MCF 10A (cell line): ENCODE measurements around the gene LCOR. TPM values are rescaled to one million over a fixed set of nuclear protein-coding genes. Genes with fewer than 3 reads are reported as not detected.
"Not testable (repeated sequence)": the region's sequence is repeated elsewhere in the genome, so short reads cannot be mapped to it uniquely, and the experiment has no call there.

Source experiments
- BruUV-seq: library from RNA; stranded (reverse); fragments of 400-500 nt; replicated peaks from 2 replicates; lab custom pipeline; 2021; lab: Mats Ljungman, UMichigan
- CTCF ChIA-PET: fragments of 300-600 bp; sonication (Branson Sonifier 250); formaldehyde crosslinking; extraction: SDS; loops from one replicate; lab custom pipeline; 2021; ENCODE audit warnings: antibody characterized with exemption, inconsistent platforms; lab: Yijun Ruan, JAX
- POLR2A ChIA-PET: fragments of 300-600, 350-650 bp; sonication (Branson Sonifier 250); formaldehyde crosslinking; extraction: SDS; loops from one replicate; lab custom pipeline; 2020; ENCODE audit warnings: antibody characterized with exemption, inconsistent platforms; lab: Yijun Ruan, JAX
- DNase-seq: peaks from one replicate; pipeline ENCODE4 v3.0.0-alpha.2; 2018; ENCODE audit not compliant: unreplicated experiment
- H3K27ac Mint-ChIP-seq: one replicate; pipeline ENCODE4 v1.8.0; 2022; ENCODE audit warnings: mild to moderate bottlenecking, low read depth, mixed read lengths; ENCODE audit not compliant: unreplicated experiment
- H3K27me3 Mint-ChIP-seq: one replicate; pipeline ENCODE4 v1.8.0; 2022; ENCODE audit warnings: mixed read lengths; ENCODE audit not compliant: insufficient read depth, unreplicated experiment
- H3K36me3 Mint-ChIP-seq: one replicate; pipeline ENCODE4 v1.8.0; 2022; ENCODE audit warnings: mild to moderate bottlenecking, moderate library complexity, mixed read lengths; ENCODE audit not compliant: insufficient read depth, unreplicated experiment
- H3K4me1 Mint-ChIP-seq: one replicate; pipeline ENCODE4 v1.8.0; 2022; ENCODE audit warnings: mixed read lengths; ENCODE audit not compliant: insufficient read depth, unreplicated experiment
- H3K4me3 Mint-ChIP-seq: one replicate; pipeline ENCODE4 v1.8.0; 2022; ENCODE audit warnings: mild to moderate bottlenecking, moderate library complexity, mixed read lengths; ENCODE audit not compliant: unreplicated experiment
- H3K9me3 Mint-ChIP-seq: one replicate; pipeline ENCODE4 v1.8.0; 2022; ENCODE audit warnings: mixed read lengths; ENCODE audit not compliant: unreplicated experiment
- CTCF ChIP-seq: fragments of 200-600 bp; IDR thresholded peaks from one replicate; pipeline ENCODE4 v1.8.0; 2022; ENCODE audit warnings: antibody characterized with exemption, mild to moderate bottlenecking; ENCODE audit not compliant: unreplicated experiment
- intact Hi-C: fragments of 100-400 bp; cut with micrococcal nuclease; formaldehyde crosslinking; loops from 2 replicates; pipeline ENCODE4 v1.14.1; 2022
- total RNA-seq: library from RNA; stranded (reverse); gene quantifications from 2 replicates; pipeline ENCODE4 v1.2.3, GENCODE V29; 2022

Gene LCOR
- total RNA-seq, 1 experiment from 2014 or later, result 40.4 TPM

- Mint-ChIP-seq H3K4me3 (no peak overlapping the region), H3K4me1 (no peaks in the 10 kb centered on the region), H3K36me3 (no peaks in the 10 kb centered on the region), H3K27me3 (no peaks in the 10 kb centered on the region), H3K9me3 (no peaks in the 10 kb centered on the region), H3K27ac (no peak overlapping the region)
- DNase-seq, result peak; percentile 48
- ChIA-PET CTCF (interaction anchor here (0.6 to 0.7 kb wide), 2 partner anchors 24 to 173 kb away, joined by 3 to 6 read pairs; no protein-coding TSS in a partner anchor), POLR2A (interaction anchor here (1.4 kb wide), 1 partner anchor 15 kb away, joined by 5 read pairs; no protein-coding TSS in a partner anchor)
- intact Hi-C loops, result no loop called here
- no peak for TF ChIP-seq CTCF
- no TSS peak for BruUV-seq
Measured at GRCh38 chr10:96814264-96814663, 17.8 kb upstream of the LCOR start.

DNA sequence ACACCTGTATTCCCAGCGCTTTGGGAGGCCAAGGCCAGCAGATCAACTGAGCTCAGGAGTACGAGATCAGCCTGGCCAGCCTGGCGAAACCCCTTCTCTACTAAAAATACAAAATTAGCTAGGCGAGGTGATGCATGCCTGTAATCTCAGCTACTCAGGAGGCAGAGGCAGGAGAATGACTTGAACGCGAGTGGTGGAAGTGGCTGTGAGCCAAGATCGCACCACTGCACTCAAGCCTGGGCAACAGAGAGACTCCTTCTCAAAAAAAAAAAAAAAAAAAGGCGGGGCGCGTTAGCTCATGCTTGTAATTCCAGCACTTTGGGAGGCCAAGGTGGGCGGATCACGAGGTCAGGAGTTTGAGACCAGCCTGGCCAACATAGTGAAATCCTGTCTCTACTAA is 13.1 kb upstream of the LCOR start:
- BruUV-seq, H3K9me3 Mint-ChIP-seq, H3K36me3 Mint-ChIP-seq, H3K4me1 Mint-ChIP-seq, POLR2A ChIA-PET, intact Hi-C loops, DNase-seq, H3K4me3 Mint-ChIP-seq, H3K27me3 Mint-ChIP-seq, H3K27ac Mint-ChIP-seq: not testable (repeated sequence)
- CTCF ChIA-PET, result interaction anchor here (1.0 to 1.4 kb wide), 3 partner anchors 8 to 444 kb away, joined by 3 to 5 read pairs (median 4); no protein-coding TSS in a partner anchor

GRCh38 chr10:96820765-96821164 is 11.3 kb upstream of the LCOR start:
- Mint-ChIP-seq H3K4me3 (no peak overlapping the region), H3K27ac (no peak overlapping the region), H3K36me3 (no peaks in the 10 kb centered on the region), H3K9me3 (no peaks in the 10 kb centered on the region), H3K27me3 (no peaks in the 10 kb centered on the region), H3K4me1 (no peaks in the 10 kb centered on the region)
- ChIA-PET CTCF (interaction anchor here (0.5 to 1.6 kb wide), 3 partner anchors 9 to 205 kb away, joined by 3 to 6 read pairs (median 5); no protein-coding TSS in a partner anchor), POLR2A (no interaction called here)
- TF ChIP-seq CTCF, result no peak
- intact Hi-C loops, result no loop called here
- no TSS peak for BruUV-seq
- no peak for DNase-seq

DNA sequence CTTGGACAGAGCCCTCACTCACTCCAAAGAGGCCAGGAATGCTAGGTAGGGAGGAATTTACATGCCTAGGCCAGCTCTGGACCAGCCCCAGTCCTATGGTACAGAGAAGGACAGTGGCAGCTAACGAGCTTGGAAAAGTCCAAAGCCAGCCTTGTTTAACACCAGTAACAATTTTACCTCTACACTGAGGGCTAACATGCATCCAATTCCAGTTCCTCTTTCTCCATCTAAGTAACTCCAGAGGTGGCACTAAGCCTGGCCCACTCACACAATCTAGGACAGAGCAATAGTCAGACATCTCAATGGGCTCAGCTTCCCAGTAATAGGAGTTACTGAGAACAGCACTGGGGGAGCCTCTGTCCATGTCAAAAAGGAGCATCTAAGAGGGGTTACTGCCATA is 5.7 kb upstream of the LCOR start:
- ChIA-PET CTCF (interaction anchor here (0.5 to 2.7 kb wide), 6 partner anchors 36 to 187 kb away, joined by 3 to 17 read pairs (median 3); no protein-coding TSS in a partner anchor), POLR2A (no interaction called here)
- Mint-ChIP-seq H3K4me3 (no peak overlapping the region), H3K27me3 (no peaks in the 10 kb centered on the region), H3K27ac (no peak overlapping the region), H3K4me1 (peaks cover 5% of the 10 kb centered on the region), H3K9me3 (no peaks in the 10 kb centered on the region), H3K36me3 (no peaks in the 10 kb centered on the region)
- intact Hi-C loops, result no loop called here
- BruUV-seq, result no TSS peak
- DNase-seq, result no peak
- no peak for TF ChIP-seq CTCF
